H9 (cell line): ENCODE measurements around the gene SNTG2. TPM values are rescaled to one million over a fixed set of nuclear protein-coding genes. Genes with fewer than 3 reads are reported as not detected.

Experiments
- DNase-seq: peaks from one replicate; pipeline ENCODE4 v3.0.0-alpha.2; 2017
- H2AFZ ChIP-seq: one replicate; pipeline ENCODE4 v1.6.1; 2013; ENCODE audit warnings: mild to moderate bottlenecking, low read length, control low read depth, moderate library complexity
- H2AK5ac ChIP-seq: 2 replicates; pipeline ENCODE4 v1.6.1; 2013; ENCODE audit warnings: low read length, control low read depth, mixed read lengths; ENCODE audit not compliant: insufficient read length
- H2BK120ac ChIP-seq: one replicate; pipeline ENCODE4 v1.6.1; 2013; ENCODE audit warnings: low read depth, mild to moderate bottlenecking, low read length, control low read depth, inconsistent platforms; ENCODE audit not compliant: poor library complexity, severe bottlenecking
- H2BK12ac ChIP-seq: 2 replicates; pipeline ENCODE4 v1.6.1; 2013; ENCODE audit warnings: low read length, control low read depth, mixed read lengths, low read depth; ENCODE audit not compliant: insufficient read length
- H2BK15ac ChIP-seq: 2 replicates; pipeline ENCODE4 v1.6.1; 2013; ENCODE audit warnings: low read depth, low read length, control low read depth
- H2BK20ac ChIP-seq: one replicate; pipeline ENCODE4 v1.6.1; 2013; ENCODE audit warnings: low read depth, mild to moderate bottlenecking, low read length, control low read depth, inconsistent platforms; ENCODE audit not compliant: poor library complexity, severe bottlenecking
- H2BK5ac ChIP-seq: 2 replicates; pipeline ENCODE4 v1.6.1; 2013; ENCODE audit warnings: low read length, control low read depth, mixed read lengths; ENCODE audit not compliant: insufficient read length
- H3K14ac ChIP-seq: 2 replicates; pipeline ENCODE4 v1.6.1; 2013; ENCODE audit warnings: low read length, control low read depth; ENCODE audit not compliant: insufficient read depth
- H3K18ac ChIP-seq: 2 replicates; pipeline ENCODE4 v1.6.1; 2013; ENCODE audit warnings: low read depth, mild to moderate bottlenecking, mixed read lengths, low read length, control low read depth; ENCODE audit not compliant: insufficient read length
- H3K23ac ChIP-seq: 2 replicates; pipeline ENCODE4 v1.6.1; 2013; ENCODE audit warnings: low read length, control low read depth, mixed read lengths, low read depth; ENCODE audit not compliant: insufficient read length
- H3K23me2 ChIP-seq: 2 replicates; pipeline ENCODE4 v1.6.1; 2013; ENCODE audit warnings: low read depth, mild to moderate bottlenecking, mixed read lengths, low read length, control low read depth; ENCODE audit not compliant: insufficient read length, poor library complexity, severe bottlenecking
- H3K27ac ChIP-seq: 2 replicates; pipeline ENCODE4 v1.5.1; 2013; ENCODE audit warnings: low read length, control low read depth, mixed read lengths, low read depth; ENCODE audit not compliant: insufficient read length
- H3K27me3 ChIP-seq: 2 replicates; pipeline ENCODE4 v1.6.1; 2013; ENCODE audit warnings: low read length, control low read depth, inconsistent platforms; ENCODE audit not compliant: insufficient read depth
- H3K4ac ChIP-seq: 2 replicates; pipeline ENCODE4 v1.6.1; 2013; ENCODE audit warnings: low read depth, mild to moderate bottlenecking, control low read depth, inconsistent platforms, low read length, moderate library complexity
- H3K4me1 ChIP-seq: 2 replicates; pipeline ENCODE4 v1.6.1; 2013; ENCODE audit warnings: low read length, control low read depth, inconsistent platforms; ENCODE audit not compliant: insufficient read depth
- H3K4me2 ChIP-seq: 2 replicates; pipeline ENCODE4 v1.6.1; 2013; ENCODE audit warnings: low read length, control low read depth, mixed read lengths; ENCODE audit not compliant: insufficient read length, insufficient read depth
- H3K56ac ChIP-seq: 2 replicates; pipeline ENCODE4 v1.6.1; 2013; ENCODE audit warnings: low read depth, mild to moderate bottlenecking, mixed read lengths, low read length, control low read depth; ENCODE audit not compliant: insufficient read length
- H3K79me1 ChIP-seq: 2 replicates; pipeline ENCODE4 v1.6.1; 2013; ENCODE audit warnings: low read depth, mild to moderate bottlenecking, moderate library complexity, low read length, control low read depth, inconsistent platforms; ENCODE audit not compliant: insufficient read depth, poor library complexity, severe bottlenecking
- H3K79me2 ChIP-seq: 2 replicates; pipeline ENCODE4 v1.6.1; 2013; ENCODE audit warnings: low read length, control low read depth, inconsistent platforms; ENCODE audit not compliant: insufficient read depth
- H3K9ac ChIP-seq: 2 replicates; pipeline ENCODE4 v1.6.1; 2013; ENCODE audit warnings: low read length, control low read depth, mixed read lengths; ENCODE audit not compliant: insufficient read length; ENCODE audit errors: extremely low read depth
- H3K9me3 ChIP-seq: one replicate; pipeline ENCODE4 v1.6.1; 2013; ENCODE audit warnings: low read depth, low read length, inconsistent platforms; ENCODE audit not compliant: control insufficient read depth
- H3T11ph ChIP-seq: one replicate; pipeline ENCODE4 v1.6.1; 2013; ENCODE audit warnings: mild to moderate bottlenecking, low read length, control low read depth, inconsistent platforms
- H4K20me1 ChIP-seq: one replicate; pipeline ENCODE4 v1.6.1; 2013; ENCODE audit not compliant: control insufficient read depth, insufficient read length, insufficient read depth
- H4K5ac ChIP-seq: 2 replicates; pipeline ENCODE4 v1.6.1; 2013; ENCODE audit warnings: low read depth, mild to moderate bottlenecking, mixed read lengths, low read length, control low read depth; ENCODE audit not compliant: insufficient read length
- H4K8ac ChIP-seq: replicated peaks from 2 replicates; pipeline ENCODE4 v1.6.1; 2013; ENCODE audit warnings: low read length, control low read depth, mixed read lengths, low read depth; ENCODE audit not compliant: insufficient read length
- H4K91ac ChIP-seq: 2 replicates; pipeline ENCODE4 v1.6.1; 2013; ENCODE audit warnings: low read depth, mild to moderate bottlenecking, moderate library complexity, mixed read lengths, low read length, control low read depth; ENCODE audit not compliant: insufficient read length
- H3K27ac Mint-ChIP-seq, 3 experiments: 2 replicates in 2 of 3; 3 replicates in 1 of 3; pipeline ENCODE4 v1.8.0; 2020 to 2021; ENCODE audit warnings: mixed read lengths in 3 of 3, mild to moderate bottlenecking in 1 of 3, moderate library complexity in 1 of 3
- H3K27me3 Mint-ChIP-seq: 2 replicates; pipeline ENCODE4 v1.8.0; 2021; ENCODE audit warnings: low read depth, mild to moderate bottlenecking, moderate library complexity, mixed read lengths
- H3K36me3 Mint-ChIP-seq, 3 experiments: 2 replicates in 2 of 3; 3 replicates in 1 of 3; pipeline ENCODE4 v1.8.0; 2020 to 2021; ENCODE audit warnings: low read depth in 3 of 3, mixed read lengths in 3 of 3; ENCODE audit not compliant: insufficient read depth in 1 of 3
- H3K4me1 Mint-ChIP-seq, 2 experiments: 2 replicates each; pipeline ENCODE4 v1.8.0; 2020; ENCODE audit warnings: mixed read lengths in 2 of 2
- H3K4me3 Mint-ChIP-seq, 2 experiments: 2 replicates in 1 of 2; 3 replicates in 1 of 2; pipeline ENCODE4 v1.8.0; 2020 to 2021; ENCODE audit warnings: mild to moderate bottlenecking in 2 of 2, mixed read lengths in 2 of 2, moderate library complexity in 1 of 2
- H3K9me3 Mint-ChIP-seq, 2 experiments: 2 replicates in 1 of 2; 3 replicates in 1 of 2; pipeline ENCODE4 v1.8.0; 2020; ENCODE audit warnings: mild to moderate bottlenecking in 2 of 2, mixed read lengths in 2 of 2, moderate library complexity in 1 of 2
- WGBS: extraction: QIAGEN DNeasy Blood & Tissue Kit; methylation state at CpG from one replicate; pipeline ENCODE4 v1.1.7; 2013; ENCODE audit warnings: missing lambda C conversion rate, low lambda C conversion rate, mixed read lengths; ENCODE audit not compliant: insufficient read length; ENCODE audit errors: extremely low coverage; 5-methylcytosine and 5-hydroxymethylcytosine counted together
- total RNA-seq: library from RNA; stranded (reverse); gene quantifications from 2 replicates; pipeline ENCODE4 v1.2.1, GENCODE V29; 2021
- TF ChIP-seq, protein P1 (sequence below): fragments of 200-600 bp; sonication (generic); conservative IDR thresholded peaks from 3 replicates; pipeline ENCODE4 v1.8.0; 2021; ENCODE audit warnings: antibody characterized with exemption, mild to moderate bottlenecking

The SNTG2 gene
- total RNA-seq, 1 experiment from 2014 or later: 13.2 TPM

DNA sequence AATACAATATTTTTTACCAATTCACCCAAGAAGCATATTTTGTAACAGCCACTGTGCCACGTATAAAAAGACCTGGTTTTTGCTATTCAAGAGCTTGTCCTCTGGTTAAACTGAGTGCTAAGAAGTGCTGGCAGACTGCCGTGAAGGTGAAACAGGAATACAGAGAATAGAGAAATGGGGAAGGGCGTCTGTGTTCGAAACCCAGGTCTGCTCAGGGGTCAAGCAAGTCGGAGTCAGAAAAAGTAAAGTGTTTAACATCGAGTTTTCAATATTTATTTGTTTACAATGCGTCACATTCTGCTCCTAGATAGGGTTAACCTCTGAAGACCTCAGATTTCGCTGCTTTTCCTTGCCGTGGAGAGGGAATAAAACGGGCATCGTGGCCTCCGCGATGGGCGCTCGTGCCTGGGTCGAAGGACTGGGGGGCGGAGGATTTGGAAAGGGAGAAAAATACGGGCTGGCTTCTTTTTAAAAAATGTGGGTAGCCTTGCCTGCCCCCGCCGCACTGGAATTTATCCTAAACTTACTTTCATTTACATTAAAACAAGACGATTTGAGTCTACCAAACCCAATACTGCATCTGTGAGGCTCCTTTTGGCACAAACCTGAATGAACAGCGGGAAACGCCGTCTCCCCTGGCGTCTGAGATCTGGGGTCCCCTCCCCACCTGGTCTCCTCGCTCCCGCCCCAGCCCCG lies 1.1 kb upstream of the SNTG2 start:
- H3K27me3 Mint-ChIP-seq: peaks cover 12% of the 10 kb centered on the region
- WGBS: no CpG with 5 or more reads among the region's 28 CpGs

More for the DNA sequence above, 1.1 kb upstream of the SNTG2 start:
- DNase-seq: no peak
- peak overlapping the region; percentile 82 for H3K4me2 ChIP-seq
- no peak overlapping the region for H3K56ac ChIP-seq
- peak overlapping the region; percentile 33 for H3K9ac ChIP-seq
- H4K8ac ChIP-seq: no peak overlapping the region
- no peak overlapping the region for H3K18ac ChIP-seq
- Mint-ChIP-seq H3K27ac (peak overlapping the region; percentile 0 to 67 (median 53); a peak in 6 of 7 replicates), H3K4me1 (peaks cover 64% of the 10 kb centered on the region in 2 experiments), H3K4me3 (peak overlapping the region; percentile 73 to 88), H3K9me3 (peaks cover 3 to 9% of the 10 kb centered on the region in 2 experiments), H3K36me3 (peaks cover 5 to 6% (median 5%) of the 10 kb centered on the region in 3 experiments; a peak in 5 of 7 replicates)
- H4K91ac ChIP-seq: no peak overlapping the region
- no peaks in the 10 kb centered on the region for H3K9me3 ChIP-seq
- H3K79me1 ChIP-seq: peaks cover 2% of the 10 kb centered on the region
- peaks cover 15% of the 10 kb centered on the region for H3K23me2 ChIP-seq
- no peak overlapping the region for H3K27ac ChIP-seq
- H2BK120ac ChIP-seq: no peak overlapping the region
- TF ChIP-seq, protein P1, sequence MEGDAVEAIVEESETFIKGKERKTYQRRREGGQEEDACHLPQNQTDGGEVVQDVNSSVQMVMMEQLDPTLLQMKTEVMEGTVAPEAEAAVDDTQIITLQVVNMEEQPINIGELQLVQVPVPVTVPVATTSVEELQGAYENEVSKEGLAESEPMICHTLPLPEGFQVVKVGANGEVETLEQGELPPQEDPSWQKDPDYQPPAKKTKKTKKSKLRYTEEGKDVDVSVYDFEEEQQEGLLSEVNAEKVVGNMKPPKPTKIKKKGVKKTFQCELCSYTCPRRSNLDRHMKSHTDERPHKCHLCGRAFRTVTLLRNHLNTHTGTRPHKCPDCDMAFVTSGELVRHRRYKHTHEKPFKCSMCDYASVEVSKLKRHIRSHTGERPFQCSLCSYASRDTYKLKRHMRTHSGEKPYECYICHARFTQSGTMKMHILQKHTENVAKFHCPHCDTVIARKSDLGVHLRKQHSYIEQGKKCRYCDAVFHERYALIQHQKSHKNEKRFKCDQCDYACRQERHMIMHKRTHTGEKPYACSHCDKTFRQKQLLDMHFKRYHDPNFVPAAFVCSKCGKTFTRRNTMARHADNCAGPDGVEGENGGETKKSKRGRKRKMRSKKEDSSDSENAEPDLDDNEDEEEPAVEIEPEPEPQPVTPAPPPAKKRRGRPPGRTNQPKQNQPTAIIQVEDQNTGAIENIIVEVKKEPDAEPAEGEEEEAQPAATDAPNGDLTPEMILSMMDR: no peak
- H3K79me2 ChIP-seq: peaks cover 2% of the 10 kb centered on the region; the same call in 1 of the 2 replicates
- H2BK5ac ChIP-seq: no peak overlapping the region
- H4K20me1 ChIP-seq: no peaks in the 10 kb centered on the region
- H2BK12ac ChIP-seq: no peak overlapping the region
- no peak overlapping the region for H2BK15ac ChIP-seq
- peaks cover 10% of the 10 kb centered on the region for H3K4me1 ChIP-seq
- H3K4ac ChIP-seq: no peak overlapping the region
- H2BK20ac ChIP-seq: no peak overlapping the region
- no peak overlapping the region for H4K5ac ChIP-seq
- no peak overlapping the region for H3K14ac ChIP-seq
- no peak overlapping the region for H2AK5ac ChIP-seq
- H3K23ac ChIP-seq: no peak overlapping the region
- H2AFZ ChIP-seq: no peak overlapping the region
- no peaks in the 10 kb centered on the region for H3K27me3 ChIP-seq
- H3T11ph ChIP-seq: no peak overlapping the region
